NOMO-1 (cell line): ENCODE data around the gene PITPNM3.

Experiments
- DNase-seq, 2 experiments: peaks; one replicate each; lab custom pipeline; 2025; ENCODE audit not compliant: unreplicated experiment in 2 of 2; lab: John Stamatoyannopoulos, UW

Gene PITPNM3

GRCh38 chr17:6554342-6554741 is 2.0 kb downstream of the PITPNM3 start:
- DNase-seq: no peak

DNA sequence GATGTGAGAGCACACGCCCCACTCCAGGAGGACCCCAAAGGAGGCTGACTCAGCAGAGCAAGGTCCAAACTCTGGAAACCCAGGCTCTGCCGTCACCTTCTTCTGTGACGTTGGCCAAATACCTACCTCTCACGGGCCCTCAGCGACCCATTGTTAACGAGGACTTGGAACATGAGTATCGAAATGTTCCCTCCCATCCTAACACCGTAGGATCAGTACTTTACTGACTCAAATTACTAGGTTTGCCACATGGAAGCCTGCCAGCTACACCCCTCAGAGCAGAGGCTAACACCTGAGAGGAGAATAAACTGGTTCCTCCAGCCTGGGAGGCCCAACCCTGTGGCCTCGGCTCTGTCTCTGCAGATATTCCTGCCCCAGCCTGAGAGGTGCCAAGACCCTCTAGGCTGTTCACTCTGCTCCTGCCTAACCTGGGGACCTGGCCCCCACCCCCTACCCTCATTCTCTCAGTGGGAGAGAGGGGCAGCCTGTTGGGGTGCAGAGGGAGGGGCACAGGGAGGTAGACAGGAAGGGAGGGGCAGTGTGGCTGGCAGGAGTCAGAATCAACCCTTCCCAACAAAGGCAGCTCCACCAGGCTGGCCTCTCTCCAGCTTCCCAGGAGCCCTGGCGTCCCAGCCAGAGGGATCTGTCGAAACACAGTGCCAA is 4.4 kb downstream of the PITPNM3 start:
- DNase-seq: no peak

DNA sequence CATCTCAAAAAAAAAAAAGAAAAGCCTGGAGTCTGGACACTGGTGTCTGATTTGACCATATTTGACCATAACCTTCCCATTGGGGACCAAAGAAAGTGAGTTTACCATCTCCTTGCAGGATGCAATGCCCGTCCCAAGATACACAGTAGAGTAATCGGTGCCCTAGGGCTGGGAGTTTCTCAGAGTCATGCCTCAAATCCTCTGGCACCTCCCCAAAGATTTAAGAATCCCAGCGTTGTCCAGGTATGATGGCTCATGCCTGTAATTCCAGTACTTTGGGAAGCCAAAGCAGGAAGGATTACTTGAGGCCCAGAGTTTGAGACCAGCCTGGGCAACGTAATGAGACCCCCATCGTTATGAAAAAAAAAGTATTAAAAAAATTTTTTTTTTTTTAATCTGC is 5.0 kb downstream of the PITPNM3 start:
- no peak for DNase-seq

DNA sequence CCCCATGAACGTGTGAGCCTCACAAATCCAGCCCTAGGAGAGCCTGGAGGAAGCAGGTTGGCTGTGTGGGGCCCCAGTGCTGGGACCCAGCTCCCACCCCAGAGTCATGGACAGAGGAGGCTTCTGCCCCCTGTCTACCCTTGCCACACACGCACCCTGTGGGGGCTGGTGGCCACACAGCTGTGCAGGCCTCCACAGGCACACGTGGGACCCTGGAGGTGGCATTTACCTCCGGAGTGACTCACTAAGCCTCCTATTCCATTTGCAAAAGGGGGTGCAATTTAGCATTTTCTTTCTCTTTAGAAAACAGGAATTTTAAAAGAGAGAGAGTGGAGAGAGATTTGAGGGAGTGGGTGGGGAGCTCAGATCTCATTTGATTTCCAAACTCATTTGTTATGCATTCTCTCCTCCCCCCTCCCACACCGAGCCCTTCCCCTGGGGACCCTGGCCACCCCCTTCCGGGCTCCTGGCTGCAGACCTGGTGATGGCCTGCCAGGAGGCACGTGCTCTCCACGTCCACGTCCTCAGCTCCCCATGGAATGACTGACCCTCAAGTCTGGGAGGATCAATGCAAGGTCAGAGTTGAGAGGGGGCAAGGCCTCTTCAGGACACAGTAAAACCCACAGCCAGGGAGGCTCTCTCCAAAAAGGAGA is 6.8 kb downstream of the PITPNM3 start:
- DNase-seq: no peak

DNA sequence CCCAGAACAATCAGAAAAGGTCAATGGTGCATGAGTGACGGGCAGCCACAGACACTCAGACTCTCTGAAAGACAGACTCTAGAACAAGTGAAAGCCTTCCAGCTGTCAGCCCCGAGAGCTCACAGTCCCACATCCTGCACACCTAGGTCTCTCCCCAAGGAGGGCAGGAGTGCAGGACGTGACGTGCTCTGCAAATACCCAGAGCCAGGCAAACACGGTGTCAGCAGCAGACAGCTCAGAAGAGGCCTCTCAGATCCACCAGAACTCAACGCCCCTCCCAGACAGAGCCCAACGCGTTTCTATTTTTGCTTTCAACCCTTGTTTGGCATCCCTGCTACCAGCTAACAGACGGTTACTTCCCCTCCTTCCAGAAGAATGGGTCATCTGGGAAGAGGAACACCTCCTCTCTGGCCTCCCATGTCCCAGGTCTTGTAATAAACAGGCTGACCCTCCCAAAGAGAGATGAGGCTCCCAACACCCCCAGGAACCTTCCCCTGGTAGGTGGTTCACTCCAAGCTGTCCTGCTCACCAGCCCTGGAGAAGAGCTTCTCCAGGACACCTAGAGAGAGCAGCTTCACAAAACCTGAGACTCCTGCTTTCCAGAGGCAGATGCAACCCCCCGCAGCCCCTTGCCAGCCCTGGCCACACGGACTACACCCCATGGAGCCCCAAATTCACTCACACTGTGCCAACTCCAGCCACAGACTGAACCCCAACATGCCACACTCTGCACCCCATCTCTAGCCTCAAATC is 7.6 kb downstream of the PITPNM3 start:
- no peak for DNase-seq

DNA sequence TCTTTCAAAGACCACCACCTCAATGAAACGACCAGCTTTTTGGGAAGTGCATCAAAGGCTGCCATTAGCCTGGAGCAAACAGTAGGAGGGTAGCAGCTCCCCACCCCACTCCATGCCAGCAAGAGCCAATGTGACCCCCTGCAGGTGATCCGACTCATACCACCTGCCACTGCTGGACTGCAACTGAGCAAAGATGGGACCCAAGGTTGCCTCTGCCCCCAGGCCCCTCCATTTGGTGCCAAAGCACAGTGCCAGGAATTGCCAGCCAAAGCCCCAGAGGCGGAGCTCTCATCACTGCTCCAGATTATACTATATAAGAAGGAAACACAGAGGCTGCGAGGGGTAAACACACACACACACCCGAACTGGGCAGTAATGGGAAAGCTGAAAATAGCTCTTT is 8.3 kb downstream of the PITPNM3 start:
- no peak for DNase-seq

DNA sequence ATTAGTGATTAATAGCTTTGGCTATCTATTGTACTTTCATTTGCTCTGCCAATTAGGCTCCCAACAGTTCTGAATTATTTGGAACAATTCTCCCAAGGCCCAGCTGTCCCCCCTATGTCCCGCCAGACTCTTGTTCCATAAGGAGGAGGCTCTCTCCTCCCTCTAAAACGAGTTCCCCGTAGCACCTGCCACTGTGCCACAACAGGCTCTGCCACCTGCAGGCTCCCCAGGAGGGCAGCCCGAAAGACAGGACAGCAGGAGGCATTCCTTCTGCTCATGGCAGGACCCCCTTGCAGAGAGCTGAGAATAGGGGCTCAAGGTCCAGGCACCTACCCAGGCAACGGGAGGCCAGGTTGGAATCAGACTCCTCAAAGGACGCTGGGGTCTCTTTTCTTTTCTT is 9.0 kb downstream of the PITPNM3 start:
- DNase-seq: no peak

- no peak for DNase-seq
Observed at GRCh38 chr17:6546069-6546718, 10.2 kb downstream of the PITPNM3 start.

DNA sequence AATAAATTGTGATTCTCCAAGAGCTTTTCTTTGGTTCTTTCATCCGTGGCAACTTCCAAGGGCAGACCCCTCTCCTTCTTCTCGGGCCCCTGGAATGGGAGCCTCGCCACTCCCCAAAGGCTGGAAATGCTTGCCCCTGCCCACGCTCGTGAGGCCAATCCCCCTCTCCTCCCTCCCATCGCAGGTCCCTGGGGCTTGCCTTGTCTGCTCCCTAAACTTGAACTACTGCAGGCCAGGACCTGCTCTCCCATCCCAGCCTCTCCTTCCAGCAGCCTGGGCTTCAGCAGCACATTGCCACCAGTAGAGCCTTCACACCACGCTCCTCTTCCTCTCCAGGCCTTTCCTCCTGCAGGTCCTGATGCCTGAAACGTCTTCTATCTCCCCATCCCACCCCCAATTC is 11.1 kb downstream of the PITPNM3 start:
- DNase-seq: no peak

DNA sequence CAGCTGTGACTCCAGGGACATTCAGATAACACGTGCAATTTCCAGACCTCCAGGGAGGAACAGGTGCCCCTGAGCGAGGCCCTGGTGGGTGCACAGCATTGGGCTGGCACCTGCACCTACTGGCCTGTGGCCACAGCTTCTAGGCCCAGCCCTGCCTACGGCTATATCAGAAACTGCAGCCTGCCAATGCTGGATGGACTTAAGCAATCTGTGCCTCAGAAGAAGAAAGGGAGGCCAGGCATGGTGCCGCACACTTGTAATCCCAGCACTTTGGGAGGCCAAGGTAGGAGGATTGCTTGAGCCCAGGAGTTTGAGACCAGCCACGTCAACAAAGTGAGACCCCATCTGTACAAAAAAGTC is 12.4 kb downstream of the PITPNM3 start:
- DNase-seq: no peak

- no peak for DNase-seq
Observed at GRCh38 chr17:6543079-6544010, 13.0 kb downstream of the PITPNM3 start.

- no peak for DNase-seq
Observed at GRCh38 chr17:6542577-6542976, 13.8 kb downstream of the PITPNM3 start.

DNA sequence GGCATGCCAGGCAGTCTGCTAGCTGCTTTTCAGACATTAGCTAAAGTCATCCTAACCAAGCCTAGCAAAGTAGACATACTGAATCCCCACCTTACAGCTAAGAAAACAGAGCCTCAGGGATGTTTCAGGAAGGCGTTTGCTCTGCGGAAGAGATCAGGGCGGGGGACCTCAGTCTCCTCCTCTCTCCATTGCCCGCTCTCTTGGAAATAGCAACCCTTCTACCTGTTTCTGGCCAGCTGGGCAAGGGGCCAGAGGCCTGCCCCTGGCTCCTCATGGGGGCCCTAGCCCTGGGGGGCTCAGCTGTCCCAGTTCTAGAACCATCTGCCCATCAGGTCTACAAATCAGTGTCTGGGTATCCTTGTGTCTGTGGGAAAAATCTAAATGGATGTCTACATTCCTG is 14.5 kb downstream of the PITPNM3 start:
- no peak for DNase-seq

DNA sequence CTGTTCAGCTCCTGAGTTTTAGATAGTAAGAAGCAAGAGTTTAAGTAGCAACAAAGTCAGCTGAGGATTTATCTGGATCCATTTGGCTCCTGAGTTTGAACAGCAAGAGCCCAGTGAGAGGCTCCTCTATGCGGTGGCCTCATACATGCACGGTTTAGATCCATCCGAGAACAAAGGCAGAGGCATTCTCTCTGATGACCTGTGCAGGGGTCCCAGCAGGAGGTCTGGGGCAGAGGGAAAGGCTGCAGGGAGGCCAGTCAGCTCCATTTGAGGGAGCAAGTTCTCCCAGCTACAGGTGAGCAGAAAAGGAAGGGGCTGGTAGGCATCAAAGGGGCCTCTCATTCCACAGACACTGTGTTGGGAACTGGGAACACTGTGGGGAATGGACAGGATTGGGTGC is 16.5 kb downstream of the PITPNM3 start:
- DNase-seq: no peak

GRCh38 chr17:6536566-6537065 is 19.7 kb downstream of the PITPNM3 start:
- DNase-seq: no peak

DNA sequence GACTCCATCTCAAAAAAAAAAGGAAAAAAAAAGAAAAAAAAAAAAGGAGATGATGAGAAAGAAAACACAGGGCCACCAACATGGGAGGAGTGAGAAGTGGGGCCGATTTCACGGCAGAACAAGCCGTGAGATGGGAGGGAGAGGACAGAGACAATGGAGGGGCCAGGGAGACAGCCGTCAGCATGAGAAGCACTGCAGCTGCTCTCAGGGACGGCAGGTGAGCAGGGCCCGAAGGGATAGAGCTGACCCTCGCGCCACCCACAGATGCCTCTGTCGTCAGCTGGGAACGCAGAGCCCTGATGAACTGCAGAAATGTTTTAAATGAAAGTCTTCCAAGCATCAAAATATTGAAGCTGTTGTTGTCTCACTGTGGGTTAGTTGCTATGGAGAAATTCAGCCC is 20.3 kb downstream of the PITPNM3 start:
- no peak for DNase-seq

DNA sequence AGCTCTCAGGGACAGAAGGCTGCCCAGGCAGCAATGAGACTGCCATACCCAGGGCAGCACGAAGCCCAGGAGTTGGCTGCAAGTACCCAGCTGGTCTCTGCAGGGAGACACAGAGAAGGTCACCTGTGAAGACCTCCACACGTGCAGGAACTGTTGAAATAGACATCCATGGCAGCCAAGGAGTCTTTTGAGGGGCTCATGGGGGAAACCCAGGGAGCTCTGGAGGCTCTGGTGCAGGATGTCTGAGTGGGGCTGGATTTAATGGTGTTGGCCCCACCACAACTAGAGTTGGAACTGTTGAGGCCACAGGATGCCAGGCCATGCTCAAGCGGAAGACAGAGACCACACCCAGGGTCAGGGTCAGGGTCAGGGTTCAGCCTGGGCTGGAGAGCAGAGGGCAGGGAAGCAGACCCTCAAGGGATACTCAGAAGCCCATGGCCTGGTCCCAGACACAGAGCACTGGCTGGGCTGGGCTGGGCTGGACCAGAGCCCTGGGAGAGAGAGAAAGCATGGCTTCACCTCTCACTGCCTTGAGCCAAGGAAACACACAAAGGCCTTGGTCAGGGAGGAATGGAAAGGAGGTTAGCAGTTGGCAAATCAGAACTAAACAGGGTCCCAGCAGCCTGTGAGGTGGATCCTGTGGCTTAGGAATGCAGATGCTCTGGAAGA is 21.4 kb downstream of the PITPNM3 start:
- no peak for DNase-seq

DNA sequence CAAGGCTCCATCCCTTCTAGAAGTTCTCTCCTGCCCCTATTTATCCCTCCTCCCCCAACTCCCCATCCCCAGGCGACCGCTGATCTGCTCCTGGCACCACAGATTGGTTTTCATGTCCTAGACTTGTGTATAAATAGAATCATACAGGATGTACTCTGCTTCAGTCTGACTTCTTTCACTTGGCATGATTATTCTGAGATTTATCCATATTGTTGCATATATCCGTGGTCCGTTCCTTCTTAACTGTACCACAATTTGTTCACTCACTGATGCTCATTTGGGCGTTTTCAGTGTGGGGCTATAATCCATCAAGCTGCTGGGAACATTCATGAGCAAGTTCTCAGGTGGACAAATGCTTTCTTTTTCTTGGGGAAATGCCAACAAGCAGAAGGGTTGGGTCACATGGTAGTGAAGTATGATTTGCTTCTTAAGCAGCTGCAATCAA is 23.9 kb downstream of the PITPNM3 start:
- DNase-seq: no peak

DNA sequence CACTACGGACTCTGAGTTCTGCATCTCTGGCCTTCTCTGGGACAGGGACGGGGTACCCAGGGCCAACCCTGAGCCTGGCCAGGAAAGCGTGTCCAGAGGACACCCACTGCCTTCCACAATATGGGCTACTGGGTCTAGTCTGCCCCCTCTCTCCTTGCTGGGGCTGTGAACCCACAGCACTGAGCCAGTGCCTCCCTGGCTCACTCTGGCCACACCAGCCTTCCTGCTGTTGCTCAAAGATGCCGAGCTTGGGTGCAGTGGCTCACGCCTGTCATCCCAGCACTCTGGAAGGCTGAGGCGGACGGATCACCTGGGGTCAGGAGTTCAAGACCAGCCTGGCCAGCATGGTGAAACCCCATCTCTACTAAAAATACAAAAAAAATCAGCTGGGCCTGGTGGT is 24.8 kb downstream of the PITPNM3 start:
- DNase-seq: no peak
